Measurements from ENCODE around the gene ZNF345.

DNA sequence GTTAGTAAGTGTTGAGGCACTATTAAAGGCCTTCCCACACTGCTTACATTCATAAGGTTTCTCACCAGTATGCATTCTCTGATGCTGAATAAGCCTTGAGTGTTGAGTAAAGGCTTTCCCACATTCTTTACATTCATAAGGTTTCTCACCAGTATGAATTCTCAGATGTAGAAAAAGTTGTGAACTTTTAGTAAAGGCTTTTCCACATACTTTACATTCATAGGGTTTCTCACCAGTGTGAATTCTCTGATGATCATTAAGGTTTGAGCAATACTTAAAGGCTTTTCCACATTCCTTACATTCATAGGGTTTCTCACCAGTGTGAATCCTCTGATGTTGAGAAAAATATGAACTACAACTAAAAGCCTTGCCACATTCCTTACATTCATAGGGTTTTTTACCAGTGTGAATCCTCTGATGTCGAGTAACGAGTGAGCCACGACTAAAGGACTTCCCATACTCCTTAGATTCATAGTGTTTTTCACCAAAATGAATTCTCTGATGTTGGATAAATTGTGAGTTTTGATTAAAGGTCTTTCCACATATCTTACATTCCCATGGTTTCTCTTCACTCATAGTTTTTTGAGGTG lies 41.2 kb downstream of the ZNF345 start:
- no peak for TF ChIP-seq POLR2A (IDR thresholded peaks at IDR 0.05)
- TF ChIP-seq, protein P1, sequence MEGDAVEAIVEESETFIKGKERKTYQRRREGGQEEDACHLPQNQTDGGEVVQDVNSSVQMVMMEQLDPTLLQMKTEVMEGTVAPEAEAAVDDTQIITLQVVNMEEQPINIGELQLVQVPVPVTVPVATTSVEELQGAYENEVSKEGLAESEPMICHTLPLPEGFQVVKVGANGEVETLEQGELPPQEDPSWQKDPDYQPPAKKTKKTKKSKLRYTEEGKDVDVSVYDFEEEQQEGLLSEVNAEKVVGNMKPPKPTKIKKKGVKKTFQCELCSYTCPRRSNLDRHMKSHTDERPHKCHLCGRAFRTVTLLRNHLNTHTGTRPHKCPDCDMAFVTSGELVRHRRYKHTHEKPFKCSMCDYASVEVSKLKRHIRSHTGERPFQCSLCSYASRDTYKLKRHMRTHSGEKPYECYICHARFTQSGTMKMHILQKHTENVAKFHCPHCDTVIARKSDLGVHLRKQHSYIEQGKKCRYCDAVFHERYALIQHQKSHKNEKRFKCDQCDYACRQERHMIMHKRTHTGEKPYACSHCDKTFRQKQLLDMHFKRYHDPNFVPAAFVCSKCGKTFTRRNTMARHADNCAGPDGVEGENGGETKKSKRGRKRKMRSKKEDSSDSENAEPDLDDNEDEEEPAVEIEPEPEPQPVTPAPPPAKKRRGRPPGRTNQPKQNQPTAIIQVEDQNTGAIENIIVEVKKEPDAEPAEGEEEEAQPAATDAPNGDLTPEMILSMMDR (IDR thresholded peaks at IDR 0.05), result no peak
- no peak for TF ChIP-seq EP300 (IDR thresholded peaks at IDR 0.05)

Data from tibial nerve (tissue), 4 donors.